HG03378 (cell line): ENCODE measurements around the gene APMAP.

Source experiments
- ATAC-seq: cut with Tn5 transposase; IDR thresholded peaks from one replicate; pipeline ENCODE4 v1.9.1; 2021; ENCODE audit warnings: mild to moderate bottlenecking, moderate library complexity; ENCODE audit not compliant: unreplicated experiment

Gene APMAP

GRCh38 chr20:25025091-25025861, 32.7 kb upstream of the APMAP start:
- ATAC-seq: no peak

- no peak for ATAC-seq
Observed at GRCh38 chr20:25024171-25024570, 31.6 kb upstream of the APMAP start.

- no peak for ATAC-seq
Observed at GRCh38 chr20:25023356-25023755, 30.8 kb upstream of the APMAP start.

GRCh38 chr20:25022680-25023079, 30.1 kb upstream of the APMAP start:
- ATAC-seq: no peak

- ATAC-seq: no peak
Observed at GRCh38 chr20:25021336-25021735, 28.8 kb upstream of the APMAP start.

- no peak for ATAC-seq
Observed at GRCh38 chr20:25020901-25021301, 28.4 kb upstream of the APMAP start.

GRCh38 chr20:25020345-25020744, 27.8 kb upstream of the APMAP start:
- ATAC-seq: no peak

- ATAC-seq: no peak
Observed at GRCh38 chr20:25019381-25020155, 27.0 kb upstream of the APMAP start.

- ATAC-seq: no peak
Observed at GRCh38 chr20:25018841-25019240, 26.3 kb upstream of the APMAP start.

GRCh38 chr20:25018425-25018824, 25.9 kb upstream of the APMAP start:
- no peak for ATAC-seq

- ATAC-seq: no peak
Observed at GRCh38 chr20:25017257-25017803, 24.8 kb upstream of the APMAP start.

GRCh38 chr20:25016471-25016870, 23.9 kb upstream of the APMAP start:
- ATAC-seq: no peak

- ATAC-seq: no peak
Observed at GRCh38 chr20:25015986-25016385, 23.4 kb upstream of the APMAP start.

GRCh38 chr20:25014816-25015215, 22.3 kb upstream of the APMAP start:
- no peak for ATAC-seq

GRCh38 chr20:25013478-25014380, 21.2 kb upstream of the APMAP start:
- ATAC-seq: no peak

GRCh38 chr20:25012616-25013189, 20.2 kb upstream of the APMAP start:
- no peak for ATAC-seq

GRCh38 chr20:25011831-25012241, 19.3 kb upstream of the APMAP start:
- no peak for ATAC-seq

GRCh38 chr20:25011261-25011660, 18.7 kb upstream of the APMAP start:
- no peak for ATAC-seq

- ATAC-seq: no peak
Observed at GRCh38 chr20:25009218-25010145, 16.9 kb upstream of the APMAP start.
